ENCODE results near the gene CORIN. TPM values are rescaled to one million over a fixed set of nuclear protein-coding genes. Genes with fewer than 3 reads are reported as not detected.
"Not testable (repeated sequence)": the region's sequence is repeated elsewhere in the genome, so short reads cannot be mapped to it uniquely, and the experiment has no call there.

The CORIN gene
- total and polyA plus RNA-seq, 2 donors (not counting 1 experiment from before 2014, with no cell fraction given) = 0.25 TPM; not detected in 1

DNA sequence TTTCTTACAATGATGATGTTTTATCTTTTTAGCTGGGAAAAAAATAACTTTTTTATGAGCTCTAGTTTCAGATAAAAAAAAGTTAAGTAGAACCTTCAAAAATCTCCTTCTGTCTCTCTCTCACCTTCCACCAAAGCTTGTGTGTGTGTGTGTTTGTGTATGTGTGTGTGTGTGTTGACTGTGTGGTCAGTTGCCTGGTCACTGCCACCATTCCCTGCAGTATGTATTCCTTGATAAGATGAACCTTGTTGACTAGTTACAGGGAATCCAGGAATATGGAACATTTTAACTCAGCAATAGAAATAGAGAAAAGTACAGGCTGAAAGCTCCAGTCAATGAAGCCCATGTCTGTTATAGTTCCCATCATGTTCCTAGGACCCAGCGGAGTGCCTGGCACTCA lies 143.5 kb downstream of the CORIN start:
- Histone ChIP-seq H3K27me3 (replicated peaks in 1 of 4; ENCODE audit: control extremely low read depth in 1 of 4, control insufficient read depth in 3 of 4, insufficient read depth in 4 of 4, low read length in 3 of 4) (peaks cover 0 to 2% (median 0%) of the 10 kb centered on the region in 4 experiments), H3K9me3 (ENCODE audit: control extremely low read depth in 1 of 3, control insufficient read depth in 2 of 3, insufficient read depth in 1 of 3, low read length in 2 of 3) (no peaks in the 10 kb centered on the region), H2AFZ (ENCODE audit: insufficient read depth, low read depth, low read length, poor library complexity, severe bottlenecking) (no peak overlapping the region), H3K4me3 (ENCODE audit: control extremely low read depth in 1 of 5, extremely low read depth in 1 of 5, insufficient read depth in 1 of 5, low read depth in 2 of 5, low read length in 4 of 5) (no peak overlapping the region), H3K79me2 (ENCODE audit: control insufficient read depth, insufficient read depth, low read length) (no peaks in the 10 kb centered on the region), H3K36me3 (replicated peaks in 1 of 2; ENCODE audit: control extremely low read depth in 1 of 2, control insufficient read depth in 1 of 2, extremely low read depth in 1 of 2, insufficient read depth in 2 of 2, low read length in 1 of 2) (no peaks in the 10 kb centered on the region), H3K9ac (ENCODE audit: low read length) (no peak overlapping the region), H4K20me1 (ENCODE audit: control insufficient read depth, insufficient read depth, low read length, poor library complexity, severe bottlenecking) (no peaks in the 10 kb centered on the region), H3K4me1 (ENCODE audit: control insufficient read depth in 2 of 2, insufficient read depth in 2 of 2, low read length in 2 of 2) (no peaks in the 10 kb centered on the region), H3K4me2 (replicated peaks; ENCODE audit: low read depth, low read length, poor library complexity, severe bottlenecking) (no peak overlapping the region), H3K27ac (ENCODE audit: low read length in 2 of 2) (no peak overlapping the region)
- WGBS (ENCODE audit: insufficient coverage) = 100% methylated on average over 1 of the region's 1 CpG
- DNase-seq (no peak), ATAC-seq (ENCODE audit: low read depth) (no peak)
- H3K27me3 Mint-ChIP-seq = peaks cover 13% of the 10 kb centered on the region
- H3K27ac Mint-ChIP-seq = no peak overlapping the region
- intact Hi-C loops (cut with micrococcal nuclease) = no loop called here
- POLR2A ChIA-PET = no interaction called here
- H3K9me3 Mint-ChIP-seq (ENCODE audit: insufficient read depth) = no peaks in the 10 kb centered on the region
- no peak overlapping the region for H3K4me3 Mint-ChIP-seq
- no peaks in the 10 kb centered on the region for H3K4me1 Mint-ChIP-seq
- no peak for TF ChIP-seq EZH2 (IDR thresholded peaks at IDR 0.05; ENCODE audit: borderline replicate concordance, insufficient read depth, low read depth, low read length, poor library complexity, severe bottlenecking)
- no peak for TF ChIP-seq CTCF (IDR thresholded peaks at IDR 0.05)
- CTCF ChIA-PET = no interaction called here

GRCh38 chr4:47692691-47693090 lies 145.2 kb downstream of the CORIN start:
- POLR2A ChIA-PET = no interaction called here
- Histone ChIP-seq H3K79me2 (ENCODE audit: control insufficient read depth, insufficient read depth, low read length) (no peaks in the 10 kb centered on the region), H4K20me1 (ENCODE audit: control insufficient read depth, insufficient read depth, low read length, poor library complexity, severe bottlenecking) (no peaks in the 10 kb centered on the region), H3K27me3 (replicated peaks in 1 of 4; ENCODE audit: control extremely low read depth in 1 of 4, control insufficient read depth in 3 of 4, insufficient read depth in 4 of 4, low read length in 3 of 4) (peaks cover 0 to 2% (median 0%) of the 10 kb centered on the region in 4 experiments), H2AFZ (ENCODE audit: insufficient read depth, low read depth, low read length, poor library complexity, severe bottlenecking) (no peak overlapping the region), H3K36me3 (replicated peaks in 1 of 2; ENCODE audit: control extremely low read depth in 1 of 2, control insufficient read depth in 1 of 2, extremely low read depth in 1 of 2, insufficient read depth in 2 of 2, low read length in 1 of 2) (no peaks in the 10 kb centered on the region), H3K4me3 (ENCODE audit: control extremely low read depth in 1 of 5, extremely low read depth in 1 of 5, insufficient read depth in 1 of 5, low read depth in 2 of 5, low read length in 4 of 5) (no peak overlapping the region), H3K9ac (ENCODE audit: low read length) (no peak overlapping the region), H3K4me2 (replicated peaks; ENCODE audit: low read depth, low read length, poor library complexity, severe bottlenecking) (no peak overlapping the region), H3K4me1 (ENCODE audit: control insufficient read depth in 2 of 2, insufficient read depth in 2 of 2, low read length in 2 of 2) (no peaks in the 10 kb centered on the region), H3K27ac (ENCODE audit: low read length in 2 of 2) (no peak overlapping the region), H3K9me3 (ENCODE audit: control extremely low read depth in 1 of 3, control insufficient read depth in 2 of 3, insufficient read depth in 1 of 3, low read length in 2 of 3) (no peaks in the 10 kb centered on the region)
- Mint-ChIP-seq H3K27me3 (peaks cover 13% of the 10 kb centered on the region), H3K4me3 (no peak overlapping the region), H3K27ac (no peak overlapping the region), H3K4me1 (no peaks in the 10 kb centered on the region), H3K9me3 (ENCODE audit: insufficient read depth) (no peaks in the 10 kb centered on the region)
- DNase-seq (no peak), ATAC-seq (ENCODE audit: low read depth) (no peak)
- no peak for TF ChIP-seq EZH2 (IDR thresholded peaks at IDR 0.05; ENCODE audit: borderline replicate concordance, insufficient read depth, low read depth, low read length, poor library complexity, severe bottlenecking)
- no peak for TF ChIP-seq CTCF (IDR thresholded peaks at IDR 0.05)
- intact Hi-C loops (cut with micrococcal nuclease) = no loop called here
- CTCF ChIA-PET = no interaction called here
- 87% methylated on average over 4 of the region's 7 CpGs for WGBS (ENCODE audit: insufficient coverage)

DNA sequence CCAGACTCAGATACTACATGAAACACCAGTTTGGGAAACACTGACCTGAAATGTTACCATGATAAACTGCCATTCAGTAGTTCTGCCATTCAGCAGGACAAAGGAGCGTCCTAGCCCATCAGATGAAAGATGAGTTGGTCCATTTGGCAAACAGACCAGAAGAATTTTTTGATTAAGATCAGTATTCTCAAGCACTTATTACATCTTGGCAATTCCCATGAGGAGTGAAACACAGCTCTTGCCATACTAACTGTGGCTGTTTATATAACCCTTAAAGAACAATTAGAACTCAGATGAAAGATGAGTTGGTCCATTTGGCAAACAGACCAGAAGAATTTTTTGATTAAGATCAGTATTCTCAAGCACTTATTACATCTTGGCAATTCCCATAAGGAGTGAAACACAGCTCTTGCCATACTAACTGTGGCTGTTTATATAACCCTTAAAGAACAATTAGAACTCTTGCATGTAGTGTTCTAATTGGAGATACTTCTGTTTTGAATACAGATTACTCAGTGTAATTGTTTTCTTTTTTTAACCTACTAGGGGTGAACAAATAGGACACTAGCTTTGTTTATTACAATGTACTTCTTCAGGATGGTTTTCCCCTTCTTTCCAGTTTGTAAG lies 146.0 kb downstream of the CORIN start:
- H3K27me3 ChIP-seq (replicated peaks in 1 of 4; ENCODE audit: control extremely low read depth in 1 of 4, control insufficient read depth in 3 of 4, insufficient read depth in 4 of 4, low read length in 3 of 4); H4K20me1 ChIP-seq (ENCODE audit: control insufficient read depth, insufficient read depth, low read length, poor library complexity, severe bottlenecking); H3K4me2 ChIP-seq (replicated peaks; ENCODE audit: low read depth, low read length, poor library complexity, severe bottlenecking); H3K27ac Mint-ChIP-seq; ATAC-seq (ENCODE audit: low read depth); CTCF ChIA-PET; H3K9me3 ChIP-seq (ENCODE audit: control extremely low read depth in 1 of 3, control insufficient read depth in 2 of 3, insufficient read depth in 1 of 3, low read length in 2 of 3); H3K9ac ChIP-seq (ENCODE audit: low read length); H3K4me1 Mint-ChIP-seq; H2AFZ ChIP-seq (ENCODE audit: insufficient read depth, low read depth, low read length, poor library complexity, severe bottlenecking); H3K27ac ChIP-seq (ENCODE audit: low read length in 2 of 2); H3K4me3 Mint-ChIP-seq; H3K36me3 ChIP-seq (replicated peaks in 1 of 2; ENCODE audit: control extremely low read depth in 1 of 2, control insufficient read depth in 1 of 2, extremely low read depth in 1 of 2, insufficient read depth in 2 of 2, low read length in 1 of 2); H3K4me3 ChIP-seq (ENCODE audit: control extremely low read depth in 1 of 5, extremely low read depth in 1 of 5, insufficient read depth in 1 of 5, low read depth in 2 of 5, low read length in 4 of 5); H3K79me2 ChIP-seq (ENCODE audit: control insufficient read depth, insufficient read depth, low read length); intact Hi-C loops (cut with micrococcal nuclease); H3K27me3 Mint-ChIP-seq; H3K4me1 ChIP-seq (ENCODE audit: control insufficient read depth in 2 of 2, insufficient read depth in 2 of 2, low read length in 2 of 2); H3K9me3 Mint-ChIP-seq (ENCODE audit: insufficient read depth); DNase-seq: not testable (repeated sequence)
- POLR2A ChIA-PET = interaction anchor here (0.5 kb wide), 1 partner anchor 203 kb away, joined by 6 read pairs; no protein-coding TSS in a partner anchor
- no CpG with 5 or more reads among the region's 1 CpG for WGBS (ENCODE audit: insufficient coverage)

All from B cell (primary cell).